HEK293 (cell line): ENCODE data around the gene CHCHD6.

Source experiments
- CTCF ChIA-PET: fragments of 350-600 bp; formaldehyde crosslinking; extraction: SDS; loops from one replicate; lab custom pipeline; 2021; ENCODE audit warnings: antibody characterized with exemption; lab: Yijun Ruan, JAX
- POLR2A ChIA-PET: fragments of 300-600 bp; formaldehyde crosslinking; extraction: SDS; loops from one replicate; lab custom pipeline; 2020; ENCODE audit warnings: antibody characterized with exemption, inconsistent platforms; lab: Yijun Ruan, JAX
- H3K27ac ChIP-seq: fragments of 200-500 bp; sonication (Bioruptor generic); 2 replicates; pipeline ENCODE4 v1.5.1; 2014; ENCODE audit warnings: low read depth, low read length, control low read depth, inconsistent platforms; ENCODE audit errors: extremely low read depth
- H3K36me3 ChIP-seq, 2 experiments: fragments of 200-500 bp in 1 of 2; sonication (Bioruptor generic) in 1 of 2; 1 replicate in 1 of 2; 2 replicates in 1 of 2; pipeline ENCODE4 v1.5.1; 2014 to 2017; ENCODE audit warnings: inconsistent platforms in 2 of 2, low read length in 2 of 2; ENCODE audit not compliant: control insufficient read depth in 2 of 2, insufficient read depth in 1 of 2
- H3K4me1 ChIP-seq: fragments of 200-500 bp; sonication (Bioruptor generic); 2 replicates; pipeline ENCODE4 v1.5.1; 2014; ENCODE audit warnings: mild to moderate bottlenecking, low read length, inconsistent platforms; ENCODE audit not compliant: control insufficient read depth, insufficient read depth
- H3K4me3 ChIP-seq: 2 replicates; pipeline ENCODE4 v1.5.1; 2011; ENCODE audit warnings: low read depth, mild to moderate bottlenecking, control low read depth, low read length, moderate library complexity
- H3K9me3 ChIP-seq: fragments of 200-500 bp; sonication (Bioruptor generic); 2 replicates; pipeline ENCODE4 v1.5.1; 2014; ENCODE audit warnings: low read depth, low read length, inconsistent platforms; ENCODE audit not compliant: control insufficient read depth, insufficient read depth
- EGR2 ChIP-seq: fragments of 450-650 bp; formaldehyde crosslinking; IDR thresholded peaks from 2 replicates; pipeline ENCODE4 v1.5.1; 2016; ENCODE audit warnings: low read depth, missing biosample characterization, missing genetic modification characterization
- FEZF1 ChIP-seq: fragments of 450-650 bp; formaldehyde crosslinking; IDR thresholded peaks from 2 replicates; pipeline ENCODE4 v1.5.1; 2016; ENCODE audit warnings: missing biosample characterization, missing genetic modification characterization
- PBX3 ChIP-seq: sonication (generic); formaldehyde crosslinking; IDR thresholded peaks from 2 replicates; pipeline ENCODE4 v1.8.1; 2022; ENCODE audit warnings: mild to moderate bottlenecking, moderate library complexity, missing genetic modification reagents
- PRDM4 ChIP-seq: fragments of 450-650 bp; formaldehyde crosslinking; IDR thresholded peaks from 2 replicates; pipeline ENCODE4 v1.5.1; 2017; ENCODE audit warnings: missing biosample characterization, missing genetic modification characterization
- ZBTB7A ChIP-seq: fragments of 450-650 bp; formaldehyde crosslinking; IDR thresholded peaks from 2 replicates; pipeline ENCODE4 v1.5.1; 2016; ENCODE audit warnings: low read depth, missing biosample characterization, missing genetic modification characterization
- ZEB2 ChIP-seq: fragments of 450-650 bp; formaldehyde crosslinking; IDR thresholded peaks from 2 replicates; pipeline ENCODE4 v1.5.1; 2016; ENCODE audit warnings: missing biosample characterization, missing genetic modification characterization
- ZNF112 ChIP-seq: fragments of 450-650 bp; formaldehyde crosslinking; IDR thresholded peaks from 2 replicates; pipeline ENCODE4 v1.5.0; 2017; ENCODE audit warnings: missing biosample characterization, missing genetic modification characterization
- ZNF214 ChIP-seq: fragments of 450-650 bp; formaldehyde crosslinking; IDR thresholded peaks from 2 replicates; pipeline ENCODE4 v1.5.1; 2017; ENCODE audit warnings: missing biosample characterization, mild to moderate bottlenecking, missing genetic modification characterization, borderline replicate concordance
- ZNF266 ChIP-seq: fragments of 450-650 bp; formaldehyde crosslinking; IDR thresholded peaks from 2 replicates; pipeline ENCODE4 v1.5.1; 2016; ENCODE audit warnings: missing biosample characterization, missing genetic modification characterization, low read depth
- ZNF423 ChIP-seq: fragments of 450-650 bp; formaldehyde crosslinking; IDR thresholded peaks from 2 replicates; pipeline ENCODE4 v1.5.1; 2016; ENCODE audit warnings: missing biosample characterization, missing genetic modification characterization
- ZNF792 ChIP-seq: fragments of 450-650 bp; formaldehyde crosslinking; IDR thresholded peaks from 2 replicates; pipeline ENCODE4 v1.5.1; 2016; ENCODE audit warnings: missing biosample characterization, missing genetic modification characterization
- ZNF830 ChIP-seq: fragments of 450-650 bp; IDR thresholded peaks from 2 replicates; pipeline ENCODE4 v1.5.0; 2018; ENCODE audit warnings: missing biosample characterization, missing genetic modification characterization, low read depth, mild to moderate bottlenecking, moderate library complexity
- TF ChIP-seq, protein P1 (sequence below): fragments of 450-650 bp; formaldehyde crosslinking; IDR thresholded peaks from 2 replicates; pipeline ENCODE4 v1.5.1; 2017; ENCODE audit warnings: missing biosample characterization, missing genetic modification characterization
- TF ChIP-seq, protein P2 (sequence below): fragments of 450-650 bp; formaldehyde crosslinking; IDR thresholded peaks from 2 replicates; pipeline ENCODE4 v1.5.1; 2016; ENCODE audit warnings: missing biosample characterization, missing genetic modification characterization
- TF ChIP-seq, protein P3 (sequence below): fragments of 450-650 bp; formaldehyde crosslinking; IDR thresholded peaks from 2 replicates; pipeline ENCODE4 v1.5.1; 2016; ENCODE audit warnings: missing biosample characterization, missing genetic modification characterization
- TF ChIP-seq, protein P4 (sequence below): fragments of 450-650 bp; formaldehyde crosslinking; IDR thresholded peaks from 2 replicates; pipeline ENCODE4 v1.5.1; 2017; ENCODE audit warnings: missing biosample characterization, mild to moderate bottlenecking, missing genetic modification characterization, moderate library complexity
- TF ChIP-seq, protein P5 (sequence below): fragments of 450-650 bp; formaldehyde crosslinking; IDR thresholded peaks from 2 replicates; pipeline ENCODE4 v1.5.1; 2016; ENCODE audit warnings: missing biosample characterization, missing genetic modification characterization

The CHCHD6 gene

GRCh38 chr3:126837773-126838172 lies 133.7 kb downstream of the CHCHD6 start:
- ChIA-PET POLR2A (no interaction called here), CTCF (no interaction called here)
- no peaks in the 10 kb centered on the region for H3K36me3 ChIP-seq
- H3K4me1 ChIP-seq, result peaks cover 4% of the 10 kb centered on the region; the same call in 1 of the 2 replicates
- H3K4me3 ChIP-seq, result no peak overlapping the region
- H3K9me3 ChIP-seq, result no peaks in the 10 kb centered on the region
- no peak overlapping the region for H3K27ac ChIP-seq
- TF ChIP-seq ZNF112 (tag by site-specific recombination), result no peak
- no peak for TF ChIP-seq ZNF214 (tag by site-specific recombination)
- no peak for TF ChIP-seq ZNF792 (tag by site-specific recombination)
- TF ChIP-seq FEZF1 (tag by site-specific recombination), result no peak
- TF ChIP-seq, protein P1, sequence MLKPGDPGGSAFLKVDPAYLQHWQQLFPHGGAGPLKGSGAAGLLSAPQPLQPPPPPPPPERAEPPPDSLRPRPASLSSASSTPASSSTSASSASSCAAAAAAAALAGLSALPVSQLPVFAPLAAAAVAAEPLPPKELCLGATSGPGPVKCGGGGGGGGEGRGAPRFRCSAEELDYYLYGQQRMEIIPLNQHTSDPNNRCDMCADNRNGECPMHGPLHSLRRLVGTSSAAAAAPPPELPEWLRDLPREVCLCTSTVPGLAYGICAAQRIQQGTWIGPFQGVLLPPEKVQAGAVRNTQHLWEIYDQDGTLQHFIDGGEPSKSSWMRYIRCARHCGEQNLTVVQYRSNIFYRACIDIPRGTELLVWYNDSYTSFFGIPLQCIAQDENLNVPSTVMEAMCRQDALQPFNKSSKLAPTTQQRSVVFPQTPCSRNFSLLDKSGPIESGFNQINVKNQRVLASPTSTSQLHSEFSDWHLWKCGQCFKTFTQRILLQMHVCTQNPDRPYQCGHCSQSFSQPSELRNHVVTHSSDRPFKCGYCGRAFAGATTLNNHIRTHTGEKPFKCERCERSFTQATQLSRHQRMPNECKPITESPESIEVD (tag by site-specific recombination), result no peak
- no peak for TF ChIP-seq ZNF266 (tag by site-specific recombination)

DNA sequence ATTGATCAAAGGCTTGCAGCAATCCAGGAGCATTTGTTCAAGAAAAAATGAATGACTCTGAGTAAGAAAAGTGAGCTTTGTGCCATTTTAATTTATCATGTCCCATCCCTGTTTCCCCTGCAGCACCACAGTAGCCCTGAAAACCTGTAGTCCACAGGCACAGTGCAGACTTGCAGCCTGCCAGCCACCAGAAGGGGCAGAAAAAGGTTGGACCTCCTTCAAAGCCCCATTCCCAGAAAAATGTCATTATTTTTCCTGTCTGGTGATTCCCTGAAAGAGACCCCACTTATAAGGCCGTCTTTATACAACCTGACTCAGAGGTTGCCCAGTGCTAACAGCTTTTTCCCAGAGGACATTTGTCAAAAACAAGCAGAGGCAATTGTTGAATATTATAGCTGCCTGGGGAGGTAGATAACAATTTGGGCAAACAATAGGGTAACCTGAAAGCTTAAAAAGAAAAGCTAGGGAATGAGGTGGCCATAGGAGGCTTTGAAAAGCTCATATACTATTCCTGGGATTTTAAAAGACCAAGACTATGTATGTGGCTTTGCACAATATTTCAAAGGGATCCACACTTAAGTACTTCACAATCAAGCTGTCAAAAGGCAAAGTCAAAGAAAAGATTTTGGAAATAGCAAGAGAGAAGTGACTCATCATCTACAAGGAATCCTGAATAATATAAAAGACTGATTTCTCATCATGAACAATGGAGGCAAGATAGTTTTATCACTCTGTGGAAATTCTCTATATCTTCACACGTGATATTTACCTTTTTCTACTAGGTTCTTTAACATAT lies 142.1 kb downstream of the CHCHD6 start:
- Histone ChIP-seq H3K4me1 (no peaks in the 10 kb centered on the region), H3K27ac (no peak overlapping the region), H3K36me3 (no peaks in the 10 kb centered on the region), H3K9me3 (no peaks in the 10 kb centered on the region), H3K4me3 (no peak overlapping the region)
- ChIA-PET POLR2A (no interaction called here), CTCF (interaction anchor here (0.6 kb wide), 1 partner anchor 220 kb away, joined by 3 read pairs; no protein-coding TSS in a partner anchor)
- TF ChIP-seq PRDM4 (no peak), ZEB2 (tag by site-specific recombination) (no peak), EGR2 (no peak), ZNF266 (tag by site-specific recombination) (no peak), ZNF830 (tag by site-specific recombination) (no peak)

- no peak overlapping the region for H3K4me3 ChIP-seq
- no peak overlapping the region for H3K27ac ChIP-seq
- POLR2A ChIA-PET, result no interaction called here
- H3K36me3 ChIP-seq, result no peaks in the 10 kb centered on the region
- CTCF ChIA-PET, result no interaction called here
- H3K9me3 ChIP-seq, result no peaks in the 10 kb centered on the region
- H3K4me1 ChIP-seq, result no peaks in the 10 kb centered on the region
- TF ChIP-seq, protein P2, sequence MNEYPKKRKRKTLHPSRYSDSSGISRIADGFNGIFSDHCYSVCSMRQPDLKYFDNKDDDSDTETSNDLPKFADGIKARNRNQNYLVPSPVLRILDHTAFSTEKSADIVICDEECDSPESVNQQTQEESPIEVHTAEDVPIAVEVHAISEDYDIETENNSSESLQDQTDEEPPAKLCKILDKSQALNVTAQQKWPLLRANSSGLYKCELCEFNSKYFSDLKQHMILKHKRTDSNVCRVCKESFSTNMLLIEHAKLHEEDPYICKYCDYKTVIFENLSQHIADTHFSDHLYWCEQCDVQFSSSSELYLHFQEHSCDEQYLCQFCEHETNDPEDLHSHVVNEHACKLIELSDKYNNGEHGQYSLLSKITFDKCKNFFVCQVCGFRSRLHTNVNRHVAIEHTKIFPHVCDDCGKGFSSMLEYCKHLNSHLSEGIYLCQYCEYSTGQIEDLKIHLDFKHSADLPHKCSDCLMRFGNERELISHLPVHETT (tag by site-specific recombination), result no peak
- no peak for TF ChIP-seq ZNF423 (tag by site-specific recombination)
- TF ChIP-seq, protein P3, sequence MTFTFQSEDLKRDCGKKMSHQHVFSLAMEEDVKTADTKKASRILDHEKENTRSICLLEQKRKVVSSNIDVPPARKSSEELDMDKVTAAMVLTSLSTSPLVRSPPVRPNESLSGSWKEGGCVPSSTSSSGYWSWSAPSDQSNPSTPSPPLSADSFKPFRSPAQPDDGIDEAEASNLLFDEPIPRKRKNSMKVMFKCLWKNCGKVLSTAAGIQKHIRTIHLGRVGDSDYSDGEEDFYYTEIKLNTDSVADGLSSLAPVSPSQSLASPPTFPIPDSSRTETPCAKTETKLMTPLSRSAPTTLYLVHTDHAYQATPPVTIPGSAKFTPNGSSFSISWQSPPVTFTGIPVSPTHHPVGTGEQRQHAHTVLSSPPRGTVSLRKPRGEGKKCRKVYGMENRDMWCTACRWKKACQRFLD (tag by site-specific recombination), result no peak
- no peak for TF ChIP-seq PBX3 (CRISPR knock-in tag)
- TF ChIP-seq ZBTB7A (tag by site-specific recombination), result no peak
- TF ChIP-seq, protein P4, sequence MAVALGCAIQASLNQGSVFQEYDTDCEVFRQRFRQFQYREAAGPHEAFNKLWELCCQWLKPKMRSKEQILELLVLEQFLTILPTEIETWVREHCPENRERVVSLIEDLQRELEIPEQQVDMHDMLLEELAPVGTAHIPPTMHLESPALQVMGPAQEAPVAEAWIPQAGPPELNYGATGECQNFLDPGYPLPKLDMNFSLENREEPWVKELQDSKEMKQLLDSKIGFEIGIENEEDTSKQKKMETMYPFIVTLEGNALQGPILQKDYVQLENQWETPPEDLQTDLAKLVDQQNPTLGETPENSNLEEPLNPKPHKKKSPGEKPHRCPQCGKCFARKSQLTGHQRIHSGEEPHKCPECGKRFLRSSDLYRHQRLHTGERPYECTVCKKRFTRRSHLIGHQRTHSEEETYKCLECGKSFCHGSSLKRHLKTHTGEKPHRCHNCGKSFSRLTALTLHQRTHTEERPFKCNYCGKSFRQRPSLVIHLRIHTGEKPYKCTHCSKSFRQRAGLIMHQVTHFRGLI (tag by site-specific recombination), result no peak
- TF ChIP-seq, protein P5, sequence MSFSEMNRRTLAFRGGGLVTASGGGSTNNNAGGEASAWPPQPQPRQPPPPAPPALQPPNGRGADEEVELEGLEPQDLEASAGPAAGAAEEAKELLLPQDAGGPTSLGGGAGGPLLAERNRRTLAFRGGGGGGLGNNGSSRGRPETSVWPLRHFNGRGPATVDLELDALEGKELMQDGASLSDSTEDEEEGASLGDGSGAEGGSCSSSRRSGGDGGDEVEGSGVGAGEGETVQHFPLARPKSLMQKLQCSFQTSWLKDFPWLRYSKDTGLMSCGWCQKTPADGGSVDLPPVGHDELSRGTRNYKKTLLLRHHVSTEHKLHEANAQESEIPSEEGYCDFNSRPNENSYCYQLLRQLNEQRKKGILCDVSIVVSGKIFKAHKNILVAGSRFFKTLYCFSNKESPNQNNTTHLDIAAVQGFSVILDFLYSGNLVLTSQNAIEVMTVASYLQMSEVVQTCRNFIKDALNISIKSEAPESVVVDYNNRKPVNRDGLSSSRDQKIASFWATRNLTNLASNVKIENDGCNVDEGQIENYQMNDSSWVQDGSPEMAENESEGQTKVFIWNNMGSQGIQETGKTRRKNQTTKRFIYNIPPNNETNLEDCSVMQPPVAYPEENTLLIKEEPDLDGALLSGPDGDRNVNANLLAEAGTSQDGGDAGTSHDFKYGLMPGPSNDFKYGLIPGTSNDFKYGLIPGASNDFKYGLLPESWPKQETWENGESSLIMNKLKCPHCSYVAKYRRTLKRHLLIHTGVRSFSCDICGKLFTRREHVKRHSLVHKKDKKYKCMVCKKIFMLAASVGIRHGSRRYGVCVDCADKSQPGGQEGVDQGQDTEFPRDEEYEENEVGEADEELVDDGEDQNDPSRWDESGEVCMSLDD, result no peak
Measured at GRCh38 chr3:126847061-126847460, 143.0 kb downstream of the CHCHD6 start.
